G401 (cell line): Measurements from ENCODE around the gene KCNIP3. TPM values are rescaled to one million over a fixed set of nuclear protein-coding genes. Genes with fewer than 3 reads are reported as not detected.

ENCODE experiments used
- DNase-seq: peaks from one replicate; pipeline ENCODE4 v3.0.0-alpha.2; 2015; ENCODE audit warnings: low spot score
- in situ Hi-C: cut with HindIII; loops from 2 replicates; pipeline ENCODE4 v1.10.0; 2016; ENCODE audit warnings: low sequenced_read_pairs, mixed read lengths
- total RNA-seq: library from RNA; depleted of rRNA; stranded (reverse); fragments of >200 nt; shearing (Covaris generic); gene quantifications from 2 replicates; pipeline ENCODE4 v1.2.3, GENCODE V29; 2014

The KCNIP3 gene
- total RNA-seq, 1 experiment from 2014 or later, result not detected

GRCh38 chr2:95308426-95308990 lies 11.4 kb downstream of the KCNIP3 start:
- DNase-seq, result peak; percentile 61
- in situ Hi-C loops, result no loop called here

- in situ Hi-C loops, result no loop called here
- no peak for DNase-seq
Measured at GRCh38 chr2:95309599-95309998, 12.5 kb downstream of the KCNIP3 start.

- in situ Hi-C loops, result no loop called here
Measured at GRCh38 chr2:95310216-95310615, 13.1 kb downstream of the KCNIP3 start.

GRCh38 chr2:95310651-95311050 lies 13.5 kb downstream of the KCNIP3 start:
- no peak for DNase-seq
- in situ Hi-C loops, result no loop called here

More at GRCh38 chr2:95310216-95310615, 13.1 kb downstream of the KCNIP3 start:
- no peak for DNase-seq

GRCh38 chr2:95311815-95312542 lies 14.8 kb downstream of the KCNIP3 start:
- DNase-seq, result no peak
- in situ Hi-C loops, result no loop called here

- DNase-seq, result no peak
- in situ Hi-C loops, result no loop called here
Measured at GRCh38 chr2:95312543-95313201, 15.5 kb downstream of the KCNIP3 start.

DNA sequence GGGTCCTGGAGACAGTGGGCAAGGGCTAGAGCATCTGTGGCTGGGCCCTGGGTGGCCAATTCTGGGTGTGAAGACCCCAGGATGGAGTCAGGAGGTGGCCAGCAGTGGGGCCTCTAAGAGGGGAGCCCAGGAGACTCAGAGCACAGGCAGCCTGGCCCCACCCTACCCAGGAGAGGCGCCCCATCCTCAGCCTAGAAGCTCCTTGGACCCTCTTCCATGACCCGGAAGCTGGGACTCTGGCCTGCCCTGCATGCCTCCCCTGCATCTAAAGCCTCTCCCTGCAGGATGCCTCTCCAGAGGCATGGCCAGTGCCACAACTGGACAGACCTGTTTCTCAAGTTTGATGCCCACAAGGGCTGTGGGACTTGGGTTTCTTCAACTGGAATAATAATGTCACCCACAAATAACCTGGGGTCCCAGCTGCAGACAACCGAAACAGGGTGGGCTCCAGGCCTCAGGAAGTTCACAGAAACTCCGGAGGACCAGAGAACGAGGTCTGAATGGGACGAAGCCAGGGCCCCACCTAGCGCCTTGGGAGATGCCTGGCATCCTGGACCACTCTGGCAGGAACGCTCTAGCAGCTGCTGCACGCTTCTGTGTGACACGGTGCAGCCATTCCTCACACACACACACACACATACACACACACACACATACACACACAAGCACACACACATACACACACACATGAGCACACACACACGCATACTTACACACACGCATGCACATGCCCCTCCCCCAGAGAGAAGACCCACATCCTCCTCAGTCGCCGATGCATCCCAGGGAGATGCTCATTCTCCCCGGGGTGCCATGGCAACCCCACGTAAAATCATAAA lies 16.4 kb downstream of the KCNIP3 start:
- no peak for DNase-seq

DNA sequence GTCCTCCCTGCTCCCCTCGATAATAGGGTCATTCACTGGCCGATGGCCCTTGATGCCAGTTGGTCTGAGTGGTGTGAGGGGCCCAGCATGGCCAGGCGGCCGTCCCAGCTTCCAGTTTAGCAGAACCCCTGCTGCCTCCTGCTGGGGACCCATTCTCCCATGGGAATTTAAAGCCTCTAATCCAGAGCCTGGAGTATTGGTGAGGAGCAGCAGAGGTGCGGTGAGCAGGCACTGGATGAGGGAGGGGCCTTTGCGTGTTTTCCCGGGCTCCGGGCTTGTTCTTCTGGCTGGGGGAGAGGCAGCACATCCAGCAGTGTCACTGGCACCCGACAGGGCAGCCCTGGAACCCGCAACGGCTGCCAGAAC lies 17.4 kb downstream of the KCNIP3 start:
- in situ Hi-C loops, result no loop called here
- DNase-seq, result no peak

More for the DNA sequence above, 16.4 kb downstream of the KCNIP3 start:
- in situ Hi-C loops, result no loop called here

GRCh38 chr2:95314964-95315611 lies 17.9 kb downstream of the KCNIP3 start:
- peak; percentile 35 for DNase-seq
- in situ Hi-C loops, result no loop called here

GRCh38 chr2:95315801-95316411 lies 18.8 kb downstream of the KCNIP3 start:
- DNase-seq, result no peak
- in situ Hi-C loops, result no loop called here

DNA sequence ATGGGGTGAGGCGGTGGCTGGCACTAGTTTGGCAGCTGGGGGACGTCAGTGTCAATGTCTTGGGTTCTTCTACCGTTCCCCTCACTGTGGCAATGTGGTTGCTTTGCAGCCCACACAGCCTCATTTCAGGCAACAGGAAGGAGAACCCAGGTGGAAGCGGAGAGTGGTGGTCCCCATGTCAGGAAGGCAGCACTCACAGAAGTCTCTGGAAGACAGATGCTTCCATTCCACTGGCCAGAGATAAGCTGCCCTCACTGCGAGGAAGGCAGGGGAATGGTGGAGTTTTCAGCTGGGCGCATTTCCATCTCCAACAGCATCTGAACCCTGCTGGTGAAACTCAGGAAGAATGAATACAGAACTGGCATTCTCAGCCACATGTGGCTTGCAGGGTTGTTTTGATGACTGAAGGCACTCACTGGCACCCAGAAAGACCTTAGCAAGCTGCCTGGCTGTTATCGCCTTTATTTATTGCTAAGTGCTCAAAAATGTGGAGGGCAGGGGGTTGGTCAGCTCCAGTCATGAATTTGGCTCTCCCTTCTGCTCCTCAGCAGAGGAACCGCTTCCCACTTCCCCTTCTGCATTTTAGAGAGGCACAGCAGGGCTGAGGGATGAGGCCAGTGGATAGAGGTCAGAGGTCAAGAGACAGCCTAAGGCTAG lies 19.4 kb downstream of the KCNIP3 start:
- no peak for DNase-seq
- in situ Hi-C loops, result no loop called here

GRCh38 chr2:95317123-95317500 lies 20.0 kb downstream of the KCNIP3 start:
- in situ Hi-C loops, result no loop called here

DNA sequence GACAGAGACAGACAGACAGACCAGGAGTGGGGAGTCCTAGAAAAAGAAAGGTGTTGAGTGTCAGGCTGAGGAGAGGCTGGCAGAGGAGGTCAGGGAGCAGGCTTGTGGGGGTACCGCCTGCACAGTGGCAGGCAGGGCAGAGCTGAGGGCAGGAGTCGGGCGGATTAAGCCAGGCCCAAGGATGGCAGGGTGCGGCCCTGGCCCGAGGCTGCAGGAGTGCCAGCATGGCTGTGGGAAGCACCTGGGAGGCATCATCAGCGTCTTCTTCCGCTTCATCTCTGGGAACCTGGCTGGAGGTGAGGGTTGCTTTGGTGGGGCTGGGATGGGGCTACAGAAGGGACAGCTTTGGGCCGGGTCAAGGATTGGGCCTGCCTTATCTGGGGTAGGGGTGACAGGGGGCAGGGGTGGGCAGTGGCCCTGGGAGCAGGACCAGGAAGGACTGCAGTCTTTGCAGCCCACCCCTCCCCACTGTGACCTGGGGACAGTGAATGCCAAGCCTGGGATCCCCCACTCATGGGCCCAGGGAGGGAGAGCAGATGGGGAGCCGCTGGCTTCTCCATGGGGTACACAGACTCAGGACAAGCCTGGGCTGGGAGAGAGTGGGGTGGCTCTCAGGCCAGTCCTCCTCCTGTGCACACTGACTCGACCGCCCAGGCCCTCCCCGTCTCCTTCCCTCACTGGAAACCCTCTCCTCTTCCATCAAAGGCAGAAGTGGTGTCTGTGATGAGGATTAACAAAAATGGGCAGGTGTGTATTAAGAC lies 20.7 kb downstream of the KCNIP3 start:
- no peak for DNase-seq
- in situ Hi-C loops, result no loop called here

More at GRCh38 chr2:95317123-95317500, 20.0 kb downstream of the KCNIP3 start:
- no peak for DNase-seq

- in situ Hi-C loops, result no loop called here
- DNase-seq, result no peak
Measured at GRCh38 chr2:95318431-95319220, 21.5 kb downstream of the KCNIP3 start.

DNA sequence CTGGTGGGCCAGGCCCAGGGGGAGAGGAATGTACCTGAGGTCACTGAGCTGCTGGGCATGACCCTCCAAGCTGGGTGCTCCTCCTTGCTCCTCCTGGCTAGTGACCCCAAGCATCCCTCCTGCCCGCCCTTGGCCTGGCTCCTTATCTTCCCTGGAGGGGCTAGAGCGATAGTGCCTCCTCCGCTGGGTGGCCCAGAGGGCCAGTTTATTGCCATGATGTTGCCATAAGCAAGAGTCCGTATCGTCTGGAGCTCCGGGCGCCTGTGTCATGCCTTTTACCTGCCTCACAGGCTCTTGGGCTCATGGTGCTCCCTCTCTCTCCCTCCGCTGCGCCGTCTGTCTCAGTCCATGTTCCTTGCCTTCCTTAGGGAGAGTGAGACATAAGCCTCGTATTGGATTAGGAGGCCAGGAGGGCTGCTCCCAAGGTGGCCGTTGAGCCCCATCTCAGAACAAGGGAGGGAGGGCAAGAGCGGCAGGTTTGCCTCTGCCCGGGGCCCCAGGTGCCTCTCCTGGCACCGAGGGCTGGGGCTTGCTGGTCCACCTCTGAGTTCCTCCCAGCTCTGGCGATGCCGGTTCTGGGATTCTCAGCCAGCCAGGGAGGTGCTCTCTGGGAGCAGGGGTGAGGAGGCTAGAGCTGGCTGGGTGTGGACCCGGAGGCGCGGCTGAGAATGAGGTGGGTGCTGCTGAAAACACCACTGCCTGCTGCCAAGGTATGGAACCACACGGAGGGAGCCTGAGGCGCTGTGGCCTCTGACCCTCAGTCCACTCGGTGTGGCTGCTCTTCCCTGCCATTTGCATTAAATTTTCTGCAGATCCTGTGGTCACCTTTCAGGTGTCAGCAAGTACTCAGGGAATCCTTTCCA lies 22.6 kb downstream of the KCNIP3 start:
- no peak for DNase-seq
- in situ Hi-C loops, result no loop called here

DNA sequence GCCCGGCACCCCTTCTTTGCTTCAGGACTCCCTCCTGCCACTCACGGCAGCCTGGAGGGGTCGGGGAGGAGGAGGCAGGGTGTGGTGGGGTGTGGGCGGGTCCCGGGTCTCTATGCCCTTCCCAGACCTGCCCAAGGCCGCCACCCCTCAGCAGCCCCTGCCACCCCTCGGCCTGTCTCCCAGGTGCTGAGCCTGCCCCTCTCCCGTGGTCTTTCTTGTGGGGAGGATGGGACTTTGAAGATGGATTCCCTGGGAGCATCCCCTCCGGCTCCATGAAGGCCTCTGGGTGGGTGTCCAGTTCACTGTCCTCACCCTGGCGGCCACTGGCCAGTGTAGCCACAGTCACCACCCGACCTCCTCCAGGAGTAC lies 23.2 kb downstream of the KCNIP3 start:
- no peak for DNase-seq
- in situ Hi-C loops, result no loop called here
